NCI-H2196 treated with DMSO at 0.1 percent for 48 hours (cell line): ENCODE results near the gene PRAMEF20.

Source experiments
- DNase-seq: peaks from one replicate; lab custom pipeline; 2025; ENCODE audit not compliant: unreplicated experiment; lab: John Stamatoyannopoulos, UW

The PRAMEF20 gene

GRCh38 chr1:13461977-13462376, 51.7 kb downstream of the PRAMEF20 start:
- DNase-seq: no peak

DNA sequence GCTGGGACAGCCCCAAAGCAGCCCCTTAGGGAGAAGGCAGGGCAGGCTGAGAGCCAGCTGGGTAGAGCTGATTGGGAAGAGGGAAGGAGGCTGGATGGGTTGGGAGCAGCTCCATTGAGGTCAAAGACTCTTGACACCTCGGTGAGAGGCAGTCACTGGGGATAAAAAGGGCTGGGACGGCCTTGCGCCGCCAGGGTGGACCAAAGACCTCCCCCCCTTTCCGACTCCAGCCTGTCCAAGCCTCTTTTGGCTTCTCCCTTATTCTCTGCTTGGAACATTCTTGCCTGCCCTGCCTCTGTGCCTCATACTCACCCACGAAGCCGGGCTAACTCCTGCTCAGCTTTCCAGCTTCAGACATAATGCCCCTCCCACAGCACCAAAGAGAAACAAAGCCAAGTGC, 52.4 kb downstream of the PRAMEF20 start:
- DNase-seq: no peak

- no peak for DNase-seq
Measured at GRCh38 chr1:13465515-13465914, 55.3 kb downstream of the PRAMEF20 start.

DNA sequence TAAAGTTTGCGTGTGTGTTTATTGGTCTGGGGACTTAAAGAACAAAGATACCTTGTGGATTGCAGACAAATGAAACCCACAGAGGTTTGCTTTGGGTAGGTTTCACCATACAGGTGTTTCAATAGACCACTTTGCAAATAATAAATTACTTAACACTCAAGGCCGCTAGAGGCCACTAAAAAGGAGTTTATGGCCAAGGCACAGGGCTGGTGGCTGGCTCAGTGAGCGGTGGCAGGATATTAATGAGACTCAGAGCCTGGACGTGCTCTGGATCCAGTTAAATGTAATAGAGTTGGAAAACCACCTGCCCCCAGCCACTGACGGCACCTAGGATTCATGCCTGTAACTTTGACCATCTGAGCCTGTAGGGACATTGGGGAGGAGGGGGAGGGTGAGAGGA, 59.1 kb downstream of the PRAMEF20 start:
- no peak for DNase-seq
